CD4-positive, alpha-beta T cell treated with Interferon alpha-2 for 1 hour (primary cell): ENCODE measurements around the gene BHMT.
"Not testable (repeated sequence)": the region's sequence is repeated elsewhere in the genome, so short reads cannot be mapped to it uniquely, and the experiment has no call there.

Source experiments
- DNase-seq, 2 donors: peaks; one replicate each; pipeline ENCODE4 v3.0.0-alpha.2; 2020 to 2022

Gene BHMT

DNA sequence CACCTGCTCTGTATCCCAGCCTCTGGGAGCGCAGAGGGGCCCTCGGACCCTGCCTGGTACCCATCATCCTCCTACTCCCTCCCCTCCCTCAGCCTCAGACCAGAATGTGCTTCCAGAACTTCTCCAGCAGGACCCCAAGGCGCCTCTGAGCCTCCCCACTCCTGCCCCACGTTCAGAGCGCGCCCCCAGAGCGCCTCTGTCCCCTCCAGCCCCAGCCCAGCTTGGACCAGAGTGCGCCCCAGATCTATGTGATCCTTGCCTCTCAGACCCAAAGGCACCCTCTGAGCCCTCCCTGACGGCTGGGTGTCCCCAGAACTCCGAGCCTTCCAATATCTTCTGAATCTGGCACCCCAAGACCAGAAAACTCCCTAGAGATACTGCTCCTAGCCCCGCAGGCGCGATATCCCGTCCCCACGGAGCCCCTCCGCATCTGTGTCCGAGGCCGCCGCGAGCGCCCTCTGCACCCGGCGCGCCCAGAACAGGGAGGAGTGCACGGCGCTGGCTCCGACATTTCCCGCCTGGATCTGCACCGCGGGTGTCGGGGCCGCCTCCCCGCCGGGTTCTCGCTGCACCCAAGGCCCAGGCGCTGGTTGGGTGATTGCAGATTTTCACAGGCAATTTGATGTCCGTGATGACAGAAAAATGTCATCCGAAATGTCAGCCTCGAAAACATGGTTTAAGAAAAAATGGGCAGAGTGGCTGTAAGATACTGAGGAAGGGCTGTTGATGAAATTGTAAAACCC lies 522 bp downstream of the BHMT start:
- no peak for DNase-seq

DNA sequence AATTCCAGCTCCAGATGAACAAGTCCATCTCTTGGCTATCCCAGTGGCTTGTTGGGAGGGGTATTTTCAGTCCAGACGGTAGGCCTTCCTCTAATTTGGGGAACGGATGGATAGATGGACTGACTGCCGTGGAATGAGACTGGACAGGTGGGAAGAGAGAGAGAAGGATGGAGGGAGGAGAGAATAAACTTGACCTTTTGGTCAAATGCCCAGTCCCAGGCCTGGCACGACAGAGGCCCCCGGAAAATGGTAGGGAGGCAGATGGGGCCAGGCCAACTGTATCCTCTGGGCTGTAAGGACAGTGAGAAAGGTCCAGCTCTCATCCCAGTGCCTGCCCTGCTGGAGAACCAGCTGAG lies 1.1 kb downstream of the BHMT start:
- DNase-seq, result no peak

DNA sequence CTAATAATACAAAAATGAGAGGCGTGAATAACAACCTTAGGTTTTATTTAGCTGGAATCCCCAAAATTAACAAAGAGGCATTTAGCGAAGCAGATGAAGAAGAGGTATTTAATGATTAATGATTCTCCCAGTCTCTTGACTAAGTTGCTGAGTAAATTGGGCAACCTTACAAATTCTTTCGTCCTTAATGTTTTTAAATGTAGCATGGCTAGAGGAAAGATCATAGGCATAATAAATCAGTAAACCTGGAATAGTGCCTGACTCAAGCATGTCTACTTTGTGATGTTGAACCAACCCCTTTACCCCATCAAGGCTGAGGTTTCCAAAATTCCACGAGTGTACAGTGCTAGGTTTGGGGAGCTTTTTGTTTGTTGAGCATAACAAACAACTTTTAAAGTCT lies 7.9 kb downstream of the BHMT start:
- no peak for DNase-seq

DNA sequence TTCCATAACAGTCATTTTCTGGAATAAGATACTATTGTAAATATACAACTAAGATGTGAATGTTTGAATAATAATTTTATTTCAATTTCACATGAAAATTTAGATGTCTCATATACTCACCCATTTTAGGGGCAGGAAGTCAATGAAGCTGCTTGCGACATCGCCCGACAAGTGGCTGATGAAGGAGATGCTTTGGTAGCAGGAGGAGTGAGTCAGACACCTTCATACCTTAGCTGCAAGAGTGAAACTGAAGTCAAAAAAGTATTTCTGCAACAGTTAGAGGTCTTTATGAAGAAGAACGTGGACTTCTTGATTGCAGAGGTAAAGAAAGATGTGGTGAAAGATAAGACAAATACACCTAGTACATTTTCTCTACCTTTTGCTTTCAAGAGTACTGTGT lies 8.6 kb downstream of the BHMT start:
- DNase-seq, result no peak

DNA sequence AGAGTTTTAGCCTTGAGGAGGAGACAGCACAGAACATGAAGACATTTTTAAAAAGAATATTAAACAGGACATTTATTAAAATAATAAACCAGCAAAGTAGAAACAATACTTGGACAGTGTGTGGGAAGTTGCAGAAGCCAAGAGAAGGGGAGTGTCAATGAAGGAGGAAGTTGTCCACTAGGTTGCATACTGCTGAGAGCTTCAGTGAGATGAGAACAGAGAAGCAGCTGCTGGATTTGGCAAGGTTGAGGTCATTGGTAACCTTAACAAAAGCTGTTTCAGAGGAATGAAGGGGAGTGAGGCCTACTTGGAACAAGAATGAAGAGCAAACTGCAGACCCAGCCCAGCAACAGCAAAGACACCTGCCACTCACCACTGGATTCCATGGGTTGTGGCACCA lies 11.4 kb downstream of the BHMT start:
- no peak for DNase-seq

DNA sequence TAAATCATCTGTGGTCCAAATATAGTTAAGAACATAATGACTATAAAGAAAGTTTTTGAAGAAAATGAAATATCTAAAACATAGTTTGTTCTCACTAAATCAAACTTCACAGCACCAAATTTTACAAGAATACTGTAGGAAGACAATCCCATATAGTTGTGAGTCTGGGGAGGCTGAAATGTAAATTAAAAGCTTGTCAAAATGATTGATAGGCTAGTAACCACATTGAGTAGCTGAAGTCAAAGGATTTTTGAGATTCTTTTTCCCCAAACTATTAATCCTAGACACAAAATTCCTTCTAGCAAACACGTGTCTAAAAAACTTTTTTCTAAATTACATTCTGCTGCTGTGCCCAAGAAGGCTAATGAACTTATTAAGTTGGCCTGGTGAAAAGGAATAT lies 13.0 kb downstream of the BHMT start:
- no peak for DNase-seq

DNA sequence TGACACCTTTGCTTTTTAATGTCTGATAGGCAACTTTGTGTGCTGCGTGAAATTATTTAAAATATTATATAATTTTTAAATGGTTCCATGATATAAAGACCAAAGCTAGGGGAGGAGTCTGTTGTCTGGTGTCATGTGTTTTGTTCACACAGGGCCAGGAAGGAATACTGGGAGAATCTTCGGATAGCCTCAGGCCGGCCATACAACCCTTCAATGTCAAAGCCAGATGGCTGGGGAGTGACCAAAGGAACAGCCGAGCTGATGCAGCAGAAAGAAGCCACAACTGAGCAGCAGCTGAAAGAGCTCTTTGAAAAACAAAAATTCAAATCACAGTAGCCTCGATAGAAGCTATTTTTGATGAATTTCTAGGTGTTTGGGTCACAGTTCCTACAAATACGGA lies 19.2 kb downstream of the BHMT start:
- no peak for DNase-seq

DNA sequence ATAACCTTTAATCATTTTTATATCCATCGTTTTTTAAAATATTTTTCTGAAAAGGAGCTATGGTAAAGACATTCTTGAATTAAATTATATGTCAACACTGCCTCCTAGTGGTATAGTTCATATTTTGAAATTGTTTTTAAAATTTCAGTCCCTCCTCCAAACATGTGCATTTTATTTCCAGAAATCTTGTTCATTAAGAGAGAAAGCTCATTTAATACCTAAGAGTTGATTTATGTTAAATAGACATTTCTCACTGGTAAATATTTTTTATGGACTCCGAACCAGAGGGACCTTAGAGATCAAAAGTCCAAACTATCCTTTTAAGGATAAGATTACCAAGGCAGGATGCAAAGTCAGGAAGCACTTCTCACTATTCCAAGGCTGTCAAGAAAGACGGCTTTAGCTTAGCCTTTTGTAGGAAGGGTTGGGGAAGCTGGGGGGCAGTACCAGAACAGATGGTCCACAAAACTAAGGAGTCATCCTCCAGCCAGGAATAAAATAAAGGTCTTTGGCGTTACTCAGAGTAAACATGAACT lies 21.6 kb downstream of the BHMT start:
- DNase-seq, result peak in 1 of 2 donors; percentile 49

DNA sequence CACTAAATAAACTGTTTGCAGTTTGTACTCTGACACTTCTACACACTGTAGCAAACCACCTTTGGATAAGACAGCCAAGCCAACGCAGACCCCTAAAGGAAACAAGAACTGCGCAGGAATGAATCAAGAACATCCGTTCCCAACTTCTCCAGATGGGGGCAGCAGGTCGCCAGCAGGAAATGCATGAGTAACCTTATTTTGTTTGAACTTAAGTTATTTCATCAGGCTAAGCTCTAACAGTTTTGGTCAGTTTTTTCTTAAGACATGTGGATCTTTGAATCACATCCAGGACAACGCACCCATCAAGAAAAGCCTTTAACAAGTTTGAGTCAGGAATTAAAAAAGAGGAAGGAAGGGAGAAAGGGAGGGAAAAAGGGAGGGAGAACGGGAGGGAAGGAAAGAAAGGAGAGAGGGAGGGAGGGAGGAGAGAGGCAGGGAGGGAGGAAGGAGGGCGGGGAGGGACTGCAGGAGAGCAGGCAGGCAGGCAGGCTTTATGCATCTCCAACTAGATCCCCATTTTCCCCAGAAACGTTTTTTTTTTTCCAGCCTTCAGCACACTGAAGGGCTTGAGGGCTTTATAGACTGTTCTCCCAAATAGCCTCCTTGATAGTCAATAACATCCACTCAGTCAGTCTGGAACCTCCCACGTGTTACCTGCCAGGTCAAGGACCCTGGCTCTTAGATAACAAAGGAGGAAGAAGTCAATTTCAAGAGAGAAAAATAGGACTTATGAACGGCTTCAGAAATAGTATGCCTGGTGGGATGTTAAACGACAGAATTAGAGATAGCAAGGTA lies 22.2 kb downstream of the BHMT start:
- peak; percentile 43 to 66 for DNase-seq

DNA sequence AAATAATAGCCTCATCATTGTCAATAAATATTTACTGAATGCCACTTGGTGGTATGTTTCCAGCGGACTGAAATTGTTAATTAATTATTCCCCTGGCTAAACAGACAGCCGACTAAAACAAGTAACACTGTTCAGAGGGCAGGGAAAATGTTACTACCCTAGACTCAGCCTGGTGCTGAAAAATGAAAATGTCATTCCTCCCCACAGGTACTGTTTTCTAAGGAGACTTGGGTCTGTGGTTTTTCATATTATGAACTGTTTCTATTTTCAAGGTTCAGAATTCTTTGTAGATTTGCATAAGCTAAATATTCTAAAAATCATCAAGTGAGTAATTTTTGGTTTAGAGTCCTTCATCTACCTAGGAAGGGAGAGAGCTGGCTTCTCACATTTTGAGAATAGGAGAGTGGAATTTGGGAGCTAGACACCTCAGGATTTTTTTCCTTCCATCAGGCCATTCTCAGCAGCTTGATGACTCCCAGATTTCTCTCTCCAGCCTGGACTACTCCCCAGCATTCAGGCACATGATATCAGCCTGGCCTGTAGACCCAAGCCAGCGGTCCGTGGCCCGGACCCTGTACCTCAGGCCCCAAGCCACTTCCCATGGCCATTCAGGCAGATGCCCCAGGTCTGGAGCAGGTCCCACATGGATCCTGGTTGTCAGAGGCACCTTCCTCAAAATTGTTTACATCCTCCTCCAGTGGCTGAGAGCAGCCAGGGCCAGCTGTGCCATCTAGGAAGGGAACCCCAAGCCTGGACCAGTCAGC lies 24.4 kb downstream of the BHMT start:
- no peak for DNase-seq

DNA sequence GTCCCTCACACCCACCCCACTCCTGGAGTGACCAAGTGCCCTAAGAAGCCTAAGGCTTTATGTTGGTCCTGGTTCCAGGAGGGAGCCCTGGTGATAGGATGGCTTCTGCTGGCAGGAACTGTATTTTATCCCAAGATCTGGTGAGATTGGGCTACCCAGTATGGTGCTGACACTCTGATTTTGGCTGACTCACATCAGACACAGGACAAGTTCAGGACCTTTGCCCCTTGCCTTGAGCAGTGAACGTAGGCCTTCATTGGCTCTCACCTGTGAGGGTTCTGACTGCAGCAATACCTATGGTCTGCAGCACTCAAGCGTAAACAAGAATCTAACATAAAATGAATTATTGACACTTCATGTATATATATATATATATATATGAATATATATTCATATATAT lies 25.0 kb downstream of the BHMT start:
- no peak for DNase-seq

DNA sequence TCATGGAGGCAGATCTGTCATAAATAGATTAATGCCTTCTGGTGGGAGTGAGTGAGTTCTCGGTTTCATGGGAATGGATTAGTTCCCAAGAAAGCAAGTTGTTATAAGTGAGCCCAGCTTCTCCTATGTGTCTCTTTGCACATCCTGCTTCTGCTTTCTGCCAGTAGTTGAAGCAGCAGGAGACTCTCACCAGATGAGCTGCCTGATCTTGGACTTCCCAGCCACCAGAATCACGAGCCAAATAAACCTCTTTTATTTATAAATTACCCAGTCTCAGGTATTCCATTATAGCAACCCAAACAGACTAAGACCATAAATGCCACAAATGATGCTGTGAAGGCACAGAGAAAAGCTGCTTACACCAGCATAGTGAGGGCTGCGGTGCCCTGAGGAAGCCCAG lies 28.9 kb downstream of the BHMT start:
- DNase-seq, result no peak

DNA sequence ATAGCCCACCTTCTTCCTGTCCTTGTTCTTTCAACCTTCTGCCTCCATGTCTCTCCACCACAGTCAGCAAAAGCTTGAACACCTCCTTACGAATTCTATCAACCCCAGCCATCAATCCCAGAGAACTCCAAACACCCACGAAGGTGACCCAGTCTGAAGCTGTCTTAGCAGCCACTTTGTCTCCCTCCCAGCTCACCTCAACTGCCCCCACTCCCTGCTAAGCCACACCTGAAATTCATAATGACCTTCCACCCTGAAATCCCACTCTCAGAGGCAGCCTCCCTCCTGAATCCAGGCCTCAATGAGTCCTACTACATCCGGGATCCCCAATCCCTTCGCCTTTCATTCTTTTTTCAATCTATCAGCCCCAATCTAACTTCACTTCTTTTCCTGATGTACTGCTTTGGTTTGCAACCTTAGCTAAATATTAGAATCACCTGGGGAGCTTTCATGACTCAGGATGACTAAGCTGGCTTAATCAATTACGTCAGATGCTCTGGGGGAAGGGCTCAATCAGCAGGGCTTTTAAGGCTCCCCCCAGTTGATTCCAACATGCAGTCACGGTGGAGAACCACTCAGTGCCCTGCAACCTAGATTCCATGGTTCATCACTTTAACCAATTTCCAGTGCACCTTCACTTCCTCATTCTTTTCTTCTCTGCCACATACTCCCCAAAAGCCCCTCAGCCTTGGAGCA lies 32.2 kb downstream of the BHMT start:
- no peak for DNase-seq

DNA sequence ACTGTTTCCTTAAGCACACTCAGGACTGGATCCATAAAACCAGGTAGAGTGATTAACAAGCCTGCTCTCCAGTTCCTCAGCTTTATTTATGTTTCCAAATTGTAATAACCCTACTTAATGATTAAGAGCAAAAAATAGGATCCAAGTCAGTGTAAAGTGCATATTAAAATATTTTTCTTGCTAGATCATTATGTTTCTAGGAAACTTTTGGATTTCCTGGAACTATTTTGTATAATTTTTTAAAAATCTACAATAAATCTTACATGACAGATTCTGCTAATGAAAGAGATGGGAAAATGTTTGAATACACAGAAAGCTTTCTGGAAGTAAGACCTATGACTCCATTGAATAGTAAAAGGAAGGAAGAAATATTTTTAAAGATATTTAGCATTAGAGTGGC lies 35.5 kb downstream of the BHMT start:
- no peak for DNase-seq

DNA sequence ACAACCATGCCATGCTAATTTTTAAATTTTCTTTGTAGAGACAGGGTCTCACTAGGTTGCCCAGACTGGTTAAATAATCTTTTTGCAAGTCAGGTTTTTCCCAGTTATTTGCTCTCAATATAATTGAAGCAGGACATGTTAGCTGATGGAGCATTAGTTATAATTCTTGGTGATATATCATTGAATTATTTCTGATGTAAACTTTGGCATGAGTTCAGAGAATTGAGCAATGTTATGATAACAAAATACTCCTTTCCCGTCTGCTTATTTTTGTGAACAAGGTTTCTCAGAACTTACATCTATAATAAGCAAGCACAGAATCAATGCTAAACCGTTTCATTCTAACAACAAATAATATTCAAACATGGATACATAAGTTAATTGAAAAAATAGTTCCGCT lies 37.8 kb downstream of the BHMT start:
- DNase-seq, result no peak

DNA sequence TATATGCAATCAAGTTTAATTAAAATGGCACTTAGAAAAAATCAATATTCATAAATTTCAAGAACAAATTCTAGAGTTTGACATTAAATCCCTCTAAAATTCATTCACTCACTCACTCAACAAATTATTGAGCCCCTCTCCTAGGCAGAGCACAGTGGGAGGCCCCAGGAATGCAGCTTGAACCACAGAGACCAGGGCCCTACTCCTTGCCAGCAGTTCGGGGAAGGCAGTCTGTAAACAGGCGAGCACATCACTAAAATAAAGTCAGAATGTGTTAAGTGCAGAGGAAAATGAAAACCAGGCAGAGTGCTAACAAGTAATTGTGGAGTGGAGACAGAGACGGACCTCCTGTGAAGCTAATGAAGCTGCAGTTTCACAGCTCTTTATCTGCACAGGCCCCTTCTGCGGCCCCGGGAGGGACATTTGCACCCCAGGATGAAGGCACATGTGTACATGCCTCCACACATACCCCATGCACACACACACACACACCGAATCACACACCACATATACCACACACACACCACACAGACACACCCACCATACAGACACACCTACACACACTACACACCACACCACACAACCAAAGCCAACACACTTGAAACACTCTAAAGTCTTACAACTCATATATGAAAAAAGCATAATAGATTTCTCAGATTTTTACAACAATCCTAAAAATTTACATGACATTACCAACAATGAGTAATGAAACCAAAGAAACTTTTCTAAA lies 40.5 kb downstream of the BHMT start:
- DNase-seq, result no peak

DNA sequence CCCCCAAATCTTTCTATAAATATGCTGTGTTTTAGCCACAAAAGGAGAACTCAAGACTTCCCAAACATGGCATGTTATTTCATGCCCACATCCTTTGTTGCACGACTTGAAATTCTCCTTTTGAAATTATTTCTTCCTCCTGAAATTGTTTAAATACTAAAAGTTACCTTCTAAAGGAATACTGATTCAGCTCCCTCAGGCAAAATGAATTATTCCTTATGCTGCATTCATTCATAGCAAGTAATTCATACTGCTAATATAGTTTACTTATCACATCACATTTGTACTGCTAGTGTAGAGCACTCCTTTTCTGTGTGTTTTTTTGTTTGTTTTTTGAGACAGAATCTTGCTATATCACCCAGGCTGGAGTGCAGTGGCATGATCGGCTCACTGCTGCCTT lies 45.7 kb downstream of the BHMT start:
- no peak for DNase-seq

DNA sequence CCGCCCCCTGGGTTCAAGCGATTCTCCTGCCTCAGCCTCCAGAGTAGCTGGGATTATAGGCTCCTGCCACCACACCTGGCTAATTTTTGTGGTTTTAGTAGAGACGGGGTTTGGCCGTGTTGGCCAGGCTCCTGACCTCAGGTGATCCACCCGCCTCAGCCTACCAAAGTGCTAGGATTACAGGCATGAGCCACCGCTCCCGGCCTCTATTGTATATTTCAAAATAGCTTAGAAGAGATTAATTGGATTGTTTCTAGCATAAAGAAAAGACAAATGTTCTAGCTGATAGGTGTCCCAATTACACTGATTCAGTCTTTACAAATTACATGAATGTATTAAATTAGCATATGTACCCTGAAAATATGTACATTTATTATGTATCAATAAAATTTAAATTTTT lies 50.0 kb downstream of the BHMT start:
- DNase-seq, result not testable (repeated sequence)

DNA sequence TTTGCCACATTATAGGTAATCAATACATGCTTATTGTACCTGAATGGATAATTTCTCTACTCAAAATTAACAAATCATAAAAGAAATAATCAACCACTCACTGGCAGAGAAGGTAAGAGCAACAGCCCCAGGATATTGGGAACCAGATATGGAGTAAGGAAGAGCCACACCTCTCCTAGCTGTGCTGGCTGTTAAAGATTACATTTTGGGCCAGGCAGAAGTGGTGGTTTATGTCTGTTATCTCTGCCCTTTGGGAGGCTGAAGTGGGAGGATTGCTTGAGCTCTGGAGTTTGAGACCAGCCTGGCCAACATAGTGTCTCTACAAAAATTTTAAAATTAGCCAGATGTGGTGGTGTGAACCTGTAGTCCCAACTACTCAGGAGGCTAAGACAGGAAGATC lies 56.4 kb downstream of the BHMT start:
- DNase-seq, result no peak

DNA sequence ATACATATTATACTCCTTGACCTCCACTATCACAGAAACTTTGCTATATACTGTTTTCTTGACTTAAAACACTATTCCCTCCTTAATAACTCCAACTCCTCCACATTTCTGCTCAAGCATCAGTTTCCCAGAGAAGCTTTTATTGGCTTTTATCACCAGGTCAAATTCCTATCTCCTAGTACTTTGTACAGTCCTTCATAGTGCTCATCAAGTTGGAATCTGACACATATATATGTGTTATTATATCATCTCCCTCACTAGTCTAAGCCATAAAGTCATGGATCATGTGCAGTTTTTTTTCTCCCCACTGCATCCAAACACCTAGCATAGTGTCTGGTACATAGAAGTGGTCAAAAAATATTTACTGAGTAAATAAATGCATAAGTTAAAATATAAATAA lies 59.1 kb downstream of the BHMT start:
- no peak for DNase-seq

DNA sequence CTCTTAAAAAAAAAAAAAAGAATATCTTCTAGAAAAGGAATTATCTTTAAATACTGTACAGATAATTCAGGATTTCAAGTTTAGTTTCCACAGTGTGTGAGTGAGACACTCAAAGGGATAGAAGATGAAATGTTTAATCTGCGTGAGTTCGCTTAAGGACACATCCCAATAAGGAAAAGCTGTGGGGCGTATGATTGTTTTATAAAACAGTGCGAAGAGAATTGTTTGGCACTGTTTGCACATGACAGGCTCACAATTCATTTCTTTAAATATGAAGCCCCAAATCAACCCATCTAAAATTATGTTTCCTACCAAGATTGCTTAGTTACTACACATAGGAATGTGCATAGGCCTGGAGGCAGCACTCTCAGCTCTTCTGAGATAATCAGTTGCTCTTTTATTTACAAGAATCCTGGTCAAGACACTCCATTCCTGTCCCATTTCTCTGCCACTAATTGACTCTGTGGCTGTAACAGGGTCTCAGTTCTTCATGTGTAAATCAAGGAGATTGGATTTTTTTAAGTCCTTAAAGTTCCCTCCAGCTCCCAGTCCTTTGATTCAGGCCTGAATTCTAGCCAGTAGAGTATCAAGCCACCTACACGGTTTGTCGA lies 60.1 kb downstream of the BHMT start:
- DNase-seq, result no peak

DNA sequence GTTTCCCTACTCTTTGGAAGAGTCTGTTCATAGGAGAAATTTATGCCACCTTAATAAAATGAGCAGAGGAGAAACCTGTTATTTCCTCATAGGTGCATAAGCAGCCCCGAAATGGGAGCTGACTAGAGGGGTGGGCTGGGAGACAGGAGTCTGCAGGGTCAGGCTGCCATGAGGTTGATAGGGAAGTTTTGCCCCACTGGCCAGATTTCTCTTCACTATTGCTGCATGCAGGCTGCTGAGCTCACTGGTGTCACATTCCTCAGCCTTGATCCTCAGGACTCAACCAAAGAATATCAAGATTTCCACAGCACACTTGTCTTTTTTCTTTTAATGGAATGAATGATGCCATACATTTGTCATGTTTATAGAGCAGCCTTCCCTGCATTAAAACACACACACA lies 60.7 kb downstream of the BHMT start:
- DNase-seq, result no peak
